ENCODE results near the gene TUBB4A. TPM values are rescaled to one million over a fixed set of nuclear protein-coding genes. Genes with fewer than 3 reads are reported as not detected.

TUBB4A gene
- total RNA-seq, 1 donor from 2014 or later: 1.7 TPM

DNA sequence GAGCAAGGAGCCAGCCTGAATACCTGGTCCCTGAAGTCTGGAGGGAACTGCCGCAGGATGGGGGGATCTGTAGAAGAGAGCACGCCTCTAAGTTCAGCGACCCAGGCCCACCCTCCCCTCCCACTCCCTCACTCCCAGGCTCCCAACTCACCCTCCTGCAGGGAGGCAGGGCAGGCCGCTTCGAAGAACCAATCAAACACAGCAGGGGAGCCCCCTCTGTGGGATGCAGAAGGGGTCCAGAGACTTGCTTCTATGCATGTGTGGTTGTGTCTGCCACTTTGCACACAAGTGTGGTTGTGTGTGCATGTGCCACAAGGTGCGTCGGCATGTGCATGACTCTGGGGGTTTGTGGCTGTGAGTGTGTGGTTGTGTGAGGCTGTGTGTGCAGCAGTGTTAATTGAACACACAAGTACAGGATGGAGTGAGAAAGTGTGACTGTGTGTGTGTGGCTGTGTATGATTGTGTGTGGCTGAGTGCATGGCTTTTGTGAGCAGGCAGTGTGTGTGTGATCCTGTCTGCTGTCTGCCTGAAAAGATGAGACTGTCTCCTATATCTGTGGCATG is 22.2 kb downstream of the TUBB4A start:
- DNase-seq (ENCODE audit: low read depth) (no peak), FAIRE-seq (no peak)
- Histone ChIP-seq H4K20me1 (ENCODE audit: insufficient read depth, low read length) (no peaks in the 10 kb centered on the region), H3K4me1 (ENCODE audit: insufficient read depth, low read length) (no peaks in the 10 kb centered on the region), H3K4me3 (ENCODE audit: insufficient read depth, low read depth, low read length) (no peak overlapping the region), H3K79me2 (ENCODE audit: insufficient read depth, low read length) (no peaks in the 10 kb centered on the region), H3K4me2 (ENCODE audit: low read length) (no peak overlapping the region), H3K9ac (ENCODE audit: low read length) (no peak overlapping the region), H3K36me3 (ENCODE audit: insufficient read depth, low read length) (no peaks in the 10 kb centered on the region), H3K27me3 (ENCODE audit: insufficient read depth, low read length) (peaks cover 6% of the 10 kb centered on the region), H3K9me3 (ENCODE audit: insufficient read depth, low read depth, low read length) (no peaks in the 10 kb centered on the region), H2AFZ (ENCODE audit: low read depth, low read length) (no peak overlapping the region), H3K27ac (ENCODE audit: low read depth, low read length) (no peak overlapping the region)
- Mint-ChIP-seq H3K36me3 (ENCODE audit: low read depth, unreplicated experiment) (no peaks in the 10 kb centered on the region), H3K27me3 (ENCODE audit: low read depth, unreplicated experiment) (peaks cover 11% of the 10 kb centered on the region), H3K4me3 (ENCODE audit: unreplicated experiment) (no peak overlapping the region), H3K27ac (ENCODE audit: unreplicated experiment) (no peak overlapping the region), H3K9me3 (ENCODE audit: unreplicated experiment) (no peaks in the 10 kb centered on the region), H3K4me1 (ENCODE audit: low read depth, unreplicated experiment) (no peaks in the 10 kb centered on the region)
- TF ChIP-seq EZH2 (IDR thresholded peaks at IDR 0.05; ENCODE audit: insufficient read depth, low read length): no peak
- TF ChIP-seq, protein P1, sequence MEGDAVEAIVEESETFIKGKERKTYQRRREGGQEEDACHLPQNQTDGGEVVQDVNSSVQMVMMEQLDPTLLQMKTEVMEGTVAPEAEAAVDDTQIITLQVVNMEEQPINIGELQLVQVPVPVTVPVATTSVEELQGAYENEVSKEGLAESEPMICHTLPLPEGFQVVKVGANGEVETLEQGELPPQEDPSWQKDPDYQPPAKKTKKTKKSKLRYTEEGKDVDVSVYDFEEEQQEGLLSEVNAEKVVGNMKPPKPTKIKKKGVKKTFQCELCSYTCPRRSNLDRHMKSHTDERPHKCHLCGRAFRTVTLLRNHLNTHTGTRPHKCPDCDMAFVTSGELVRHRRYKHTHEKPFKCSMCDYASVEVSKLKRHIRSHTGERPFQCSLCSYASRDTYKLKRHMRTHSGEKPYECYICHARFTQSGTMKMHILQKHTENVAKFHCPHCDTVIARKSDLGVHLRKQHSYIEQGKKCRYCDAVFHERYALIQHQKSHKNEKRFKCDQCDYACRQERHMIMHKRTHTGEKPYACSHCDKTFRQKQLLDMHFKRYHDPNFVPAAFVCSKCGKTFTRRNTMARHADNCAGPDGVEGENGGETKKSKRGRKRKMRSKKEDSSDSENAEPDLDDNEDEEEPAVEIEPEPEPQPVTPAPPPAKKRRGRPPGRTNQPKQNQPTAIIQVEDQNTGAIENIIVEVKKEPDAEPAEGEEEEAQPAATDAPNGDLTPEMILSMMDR (IDR thresholded peaks at IDR 0.05; ENCODE audit: insufficient read depth, low read depth, low read length): no peak

DNA sequence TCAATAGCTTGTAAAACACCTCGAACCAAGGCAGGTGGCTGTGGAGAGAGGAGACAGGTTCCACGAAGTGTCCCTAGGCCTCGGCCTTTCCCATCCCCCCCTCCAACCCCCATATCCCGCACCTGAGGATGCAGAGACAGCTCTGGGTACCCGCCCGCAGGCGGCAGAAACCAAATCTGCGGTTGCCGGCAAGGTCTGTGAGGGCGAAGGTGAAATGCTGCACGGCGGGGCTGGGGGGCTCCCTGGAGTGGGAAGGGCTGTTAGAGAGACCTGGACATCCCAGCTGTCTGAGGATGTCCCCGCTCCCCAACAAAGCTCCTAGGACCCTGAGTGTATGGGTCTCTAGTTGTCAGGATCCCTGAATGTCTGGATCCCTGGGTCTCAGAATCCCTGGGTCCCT is 23.3 kb downstream of the TUBB4A start:
- no peaks in the 10 kb centered on the region for H3K4me1 ChIP-seq (ENCODE audit: insufficient read depth, low read length)
- Mint-ChIP-seq H3K36me3 (ENCODE audit: low read depth, unreplicated experiment) (no peaks in the 10 kb centered on the region), H3K4me1 (ENCODE audit: low read depth, unreplicated experiment) (no peaks in the 10 kb centered on the region), H3K27me3 (ENCODE audit: low read depth, unreplicated experiment) (peaks cover 12% of the 10 kb centered on the region), H3K27ac (ENCODE audit: unreplicated experiment) (no peak overlapping the region), H3K4me3 (ENCODE audit: unreplicated experiment) (no peak overlapping the region), H3K9me3 (ENCODE audit: unreplicated experiment) (no peaks in the 10 kb centered on the region)
- H3K79me2 ChIP-seq (ENCODE audit: insufficient read depth, low read length): no peaks in the 10 kb centered on the region
- no peak overlapping the region for H2AFZ ChIP-seq (ENCODE audit: low read depth, low read length)
- H4K20me1 ChIP-seq (ENCODE audit: insufficient read depth, low read length): no peaks in the 10 kb centered on the region
- DNase-seq (ENCODE audit: low read depth): no peak
- no peak overlapping the region for H3K9ac ChIP-seq (ENCODE audit: low read length)
- no peaks in the 10 kb centered on the region for H3K9me3 ChIP-seq (ENCODE audit: insufficient read depth, low read depth, low read length)
- no peak overlapping the region for H3K4me3 ChIP-seq (ENCODE audit: insufficient read depth, low read depth, low read length)
- TF ChIP-seq EZH2 (IDR thresholded peaks at IDR 0.05; ENCODE audit: insufficient read depth, low read length): no peak
- TF ChIP-seq, protein P1 (IDR thresholded peaks at IDR 0.05; ENCODE audit: insufficient read depth, low read depth, low read length): no peak
- no peak overlapping the region for H3K4me2 ChIP-seq (ENCODE audit: low read length)
- peaks cover 6% of the 10 kb centered on the region for H3K27me3 ChIP-seq (ENCODE audit: insufficient read depth, low read length)
- no peaks in the 10 kb centered on the region for H3K36me3 ChIP-seq (ENCODE audit: insufficient read depth, low read length)
- no peak for FAIRE-seq
- no peak overlapping the region for H3K27ac ChIP-seq (ENCODE audit: low read depth, low read length)

DNA sequence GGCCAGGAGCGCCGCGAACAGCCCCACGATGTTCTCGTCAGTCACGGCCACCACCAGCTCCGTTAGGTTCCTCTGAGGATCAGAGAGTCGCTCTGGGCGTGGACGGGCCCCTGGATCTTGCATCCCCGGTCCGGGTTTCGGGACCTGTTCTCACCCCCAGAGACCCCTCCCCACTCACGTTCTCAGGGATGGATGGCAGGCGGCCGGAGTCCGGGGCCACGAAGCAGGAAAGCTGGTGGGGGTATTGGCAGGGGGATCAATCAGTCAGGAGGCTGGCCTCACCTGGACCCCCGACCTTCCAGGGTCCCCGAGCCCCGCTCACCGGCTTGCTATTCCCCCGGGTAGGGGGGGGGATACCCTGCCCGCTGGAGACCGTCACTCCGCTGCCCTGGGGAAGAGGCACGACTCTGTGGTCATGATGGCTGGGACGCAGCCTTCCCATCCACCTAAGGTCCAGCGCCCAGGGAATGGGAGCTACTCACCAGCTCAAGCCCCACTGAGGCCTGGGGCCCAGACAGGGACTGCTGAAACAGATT is 25.1 kb downstream of the TUBB4A start:
- Mint-ChIP-seq H3K4me1 (ENCODE audit: low read depth, unreplicated experiment) (no peaks in the 10 kb centered on the region), H3K36me3 (ENCODE audit: low read depth, unreplicated experiment) (no peaks in the 10 kb centered on the region), H3K4me3 (ENCODE audit: unreplicated experiment) (no peak overlapping the region), H3K9me3 (ENCODE audit: unreplicated experiment) (no peaks in the 10 kb centered on the region), H3K27ac (ENCODE audit: unreplicated experiment) (no peak overlapping the region), H3K27me3 (ENCODE audit: low read depth, unreplicated experiment) (peaks cover 11% of the 10 kb centered on the region)
- Histone ChIP-seq H3K9ac (ENCODE audit: low read length) (peak overlapping the region; percentile 6), H2AFZ (ENCODE audit: low read depth, low read length) (peak overlapping the region; percentile 60), H4K20me1 (ENCODE audit: insufficient read depth, low read length) (no peaks in the 10 kb centered on the region), H3K4me1 (ENCODE audit: insufficient read depth, low read length) (no peaks in the 10 kb centered on the region), H3K36me3 (ENCODE audit: insufficient read depth, low read length) (no peaks in the 10 kb centered on the region), H3K27me3 (ENCODE audit: insufficient read depth, low read length) (peaks cover 6% of the 10 kb centered on the region), H3K4me3 (ENCODE audit: insufficient read depth, low read depth, low read length) (peak overlapping the region; percentile 33), H3K4me2 (ENCODE audit: low read length) (peak overlapping the region; percentile 67), H3K9me3 (ENCODE audit: insufficient read depth, low read depth, low read length) (no peaks in the 10 kb centered on the region), H3K27ac (ENCODE audit: low read depth, low read length) (no peak overlapping the region), H3K79me2 (ENCODE audit: insufficient read depth, low read length) (no peaks in the 10 kb centered on the region)
- DNase-seq (ENCODE audit: low read depth) (no peak), FAIRE-seq (no peak)
- no peak for TF ChIP-seq EZH2 (IDR thresholded peaks at IDR 0.05; ENCODE audit: insufficient read depth, low read length)
- TF ChIP-seq, protein P1 (IDR thresholded peaks at IDR 0.05; ENCODE audit: insufficient read depth, low read depth, low read length): no peak
